K562 (cell line): Measurements from ENCODE around the gene NPIPB2. TPM values are rescaled to one million over a fixed set of nuclear protein-coding genes. Genes with fewer than 3 reads are reported as not detected.
A peak's percentile ranks its signal among the peaks of the same experiment; 100 is the strongest.

Experiments used
- BRD9 ChIP-seq: fragments of 450-650 bp; IDR thresholded peaks from 2 replicates; pipeline ENCODE4 v1.6.1; 2018; ENCODE audit warnings: low read depth; ENCODE audit not compliant: partially characterized antibody
- C11orf30 ChIP-seq: fragments of 450-650 bp; IDR thresholded peaks from 2 replicates; pipeline ENCODE4 v1.6.1; 2016; ENCODE audit warnings: low read depth, mild to moderate bottlenecking
- E4F1 ChIP-seq: fragments of 250-450 bp; sonication (Bioruptor Pico); IDR thresholded peaks from 2 replicates; pipeline ENCODE4 v1.5.0; 2021; ENCODE audit warnings: mild to moderate bottlenecking, borderline replicate concordance
- EHMT2 ChIP-seq: fragments of 450-650 bp; IDR thresholded peaks from 2 replicates; pipeline ENCODE4 v1.6.1; 2018; ENCODE audit warnings: antibody characterized with exemption
- FOXM1 ChIP-seq, 2 experiments: fragments of 450-650 bp in 1 of 2; sonication (generic) in 1 of 2; formaldehyde crosslinking in 1 of 2; IDR thresholded peaks; 2 replicates each; pipeline versions ENCODE4 v1.6.1 to v1.9.0; 2017 to 2022; ENCODE audit warnings: low read depth in 2 of 2, mild to moderate bottlenecking in 2 of 2, missing genetic modification reagents in 1 of 2, moderate library complexity in 1 of 2
- GTF2A2 ChIP-seq: IDR thresholded peaks from 2 replicates; pipeline ENCODE4 v1.6.1; 2016; ENCODE audit warnings: mild to moderate bottlenecking, missing genetic modification characterization, missing compliant biosample characterization
- HDAC2 ChIP-seq: fragments of 450-650 bp; IDR thresholded peaks from 2 replicates; pipeline ENCODE4 v1.6.1; 2016; ENCODE audit warnings: mild to moderate bottlenecking
- HNRNPLL ChIP-seq: fragments of 200-400 bp; formaldehyde crosslinking; IDR thresholded peaks from 2 replicates; pipeline ENCODE4 v1.6.1; 2017; ENCODE audit warnings: low read length, low read depth, mild to moderate bottlenecking; ENCODE audit not compliant: poor library complexity, severe bottlenecking
- IRF2 ChIP-seq: sonication (generic); formaldehyde crosslinking; IDR thresholded peaks from 2 replicates; pipeline ENCODE4 v1.8.1; 2022; ENCODE audit warnings: mild to moderate bottlenecking, missing genetic modification reagents
- MAFF ChIP-seq: IDR thresholded peaks from 2 replicates; pipeline ENCODE4 v1.6.1; 2012; ENCODE audit warnings: low read length, improper control_type of control experiment
- MAFK ChIP-seq: IDR thresholded peaks from 2 replicates; pipeline ENCODE4 v1.6.1; 2011; ENCODE audit warnings: low read length, improper control_type of control experiment
- NFXL1 ChIP-seq: fragments of 450-650 bp; formaldehyde crosslinking; IDR thresholded peaks from 2 replicates; pipeline ENCODE4 v1.4.0; 2021; ENCODE audit warnings: mild to moderate bottlenecking
- NRF1 ChIP-seq, 2 experiments: fragments of 450-650 bp; IDR thresholded peaks in 1 of 2; conservative IDR thresholded peaks in 1 of 2; 2 replicates each; pipeline ENCODE4 v1.6.1; 2014; ENCODE audit warnings: mild to moderate bottlenecking in 2 of 2
- SMARCE1 ChIP-seq: fragments of 450-650 bp; IDR thresholded peaks from 2 replicates; pipeline ENCODE4 v1.7.1; 2016; ENCODE audit warnings: mild to moderate bottlenecking
- STAT5A ChIP-seq: IDR thresholded peaks from 2 replicates; pipeline ENCODE4 v1.6.1; 2012; ENCODE audit warnings: low read length, inconsistent platforms, borderline replicate concordance
- TCFL5 ChIP-seq: fragments of 250-450 bp; sonication (Bioruptor Pico); conservative IDR thresholded peaks from 2 replicates; pipeline ENCODE4 v1.6.1; 2021; ENCODE audit warnings: mild to moderate bottlenecking, moderate library complexity, matching md5 sums
- USF2 ChIP-seq: sonication (generic); formaldehyde crosslinking; IDR thresholded peaks from 2 replicates; pipeline ENCODE4 v1.5.0; 2020; ENCODE audit warnings: missing genetic modification reagents
- ZC3H4 ChIP-seq: sonication (generic); formaldehyde crosslinking; IDR thresholded peaks from 2 replicates; pipeline ENCODE4 v1.9.0; 2021; ENCODE audit warnings: missing genetic modification reagents, borderline replicate concordance
- ZNF224 ChIP-seq: sonication (generic); formaldehyde crosslinking; IDR thresholded peaks from 2 replicates; pipeline ENCODE4 v1.8.0; 2022; ENCODE audit warnings: mild to moderate bottlenecking, missing genetic modification reagents
- ZNF316 ChIP-seq: fragments of 450-650 bp; IDR thresholded peaks from 2 replicates; pipeline ENCODE4 v1.6.1; 2016
- ZNF384 ChIP-seq: IDR thresholded peaks from 2 replicates; pipeline ENCODE4 v1.6.1; 2012; ENCODE audit warnings: low read depth, low read length, improper control_type of control experiment
- ZNF551 ChIP-seq: fragments of 250-450 bp; sonication (Bioruptor Pico); IDR thresholded peaks from 2 replicates; pipeline ENCODE4 v1.5.0; 2021; ENCODE audit warnings: mild to moderate bottlenecking, moderate library complexity
- ZSCAN29 ChIP-seq: fragments of 450-650 bp; IDR thresholded peaks from 2 replicates; pipeline ENCODE4 v1.6.1; 2017
- polyA plus RNA-seq, 8 experiments: library from polyadenylated mRNA; depleted of rRNA in 4 of 8; stranded (reverse) in 5 of 8; unstranded in 3 of 8; fragments of >200 nt; fragmentation: Nextera tagmentation in 2 of 8; fragmentation: Illumina TruSeq in 1 of 8; extraction: Ambion mirVana in 2 of 8; extraction: Trizol in 1 of 8; gene quantifications; 2 replicates each; pipeline versions ENCODE4 v1.2.1 to v1.2.3, GENCODE V29; 2011 to 2014; ENCODE audit warnings: inconsistent platforms in 1 of 8, missing spikeins in 1 of 8
- total RNA-seq, 7 experiments: library from RNA; depleted of rRNA in 6 of 7; stranded (reverse); fragments of >200 nt in 6 of 7; fragmentation: Illumina TruSeq in 2 of 7; extraction: Trizol in 2 of 7; gene quantifications; 2 replicates each; pipeline versions ENCODE4 v1.2.1 to v1.2.3, GENCODE V29; 2011 to 2021; ENCODE audit warnings: low replicate concordance in 1 of 7
- TF ChIP-seq, protein P1 (sequence below): fragments of 250-450 bp; sonication (Bioruptor Pico); IDR thresholded peaks from 2 replicates; pipeline ENCODE4 v1.4.0; 2020

Gene NPIPB2
- total and polyA plus RNA-seq, 9 of the 15 experiments (the other 6 are each of a cell fraction or from before 2014, with no cell fraction given) = 0.21 to 2.9 (median 1.6) TPM; not detected in 1

DNA sequence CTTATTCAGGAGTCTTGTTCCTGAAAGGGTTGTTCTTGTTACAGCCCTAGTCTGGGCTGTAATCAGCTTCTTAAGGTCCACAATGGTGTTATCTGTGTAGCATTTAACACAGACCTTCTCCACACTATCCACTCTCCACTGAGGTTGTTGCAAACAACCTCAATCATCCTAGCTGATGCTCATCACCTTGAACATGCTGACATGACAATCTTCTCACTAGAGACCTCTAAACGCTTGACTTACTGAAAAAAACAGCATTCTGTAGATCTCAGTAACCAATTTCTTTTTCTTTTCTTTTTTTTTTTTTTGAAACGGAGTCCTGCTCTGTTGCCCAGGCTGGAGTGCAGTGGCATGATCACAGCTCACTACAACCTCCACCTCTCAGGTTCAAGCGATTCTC lies 26.7 kb upstream of the NPIPB2 start (continued):
- TF ChIP-seq ZNF551 (CRISPR knock-in tag) (no peak), ZNF384 (no peak), ZC3H4 (no peak), SMARCE1 (no peak), E4F1 (CRISPR knock-in tag) (no peak), HDAC2 (no peak), NFXL1 (CRISPR knock-in tag) (no peak), EHMT2 (no peak), ZSCAN29 (no peak), ZNF224 (CRISPR knock-in tag) (no peak), MAFK (peak; percentile 67; the same call in 1 of the 2 replicates), STAT5A (no peak), GTF2A2 (tag) (no peak), NRF1 (conservative IDR thresholded peaks at IDR 0.05 in 1 of 2, IDR thresholded peaks at IDR 0.05 in 1 of 2) (no peak), BRD9 (no peak), USF2 (CRISPR knock-in tag) (no peak), FOXM1 (IDR thresholded peaks at IDR 0.05; ENCODE audit: low read depth) (no peak), FOXM1 (CRISPR knock-in tag; IDR thresholded peaks at IDR 0.05; ENCODE audit: low read depth) (no peak), IRF2 (no peak), HNRNPLL (no peak), MAFF (peak; percentile 62; the same call in 1 of the 2 replicates), TCFL5 (CRISPR knock-in tag) (no peak), C11orf30 (peak; percentile 86), ZNF316 (peak; percentile 96)
- TF ChIP-seq, protein P1, sequence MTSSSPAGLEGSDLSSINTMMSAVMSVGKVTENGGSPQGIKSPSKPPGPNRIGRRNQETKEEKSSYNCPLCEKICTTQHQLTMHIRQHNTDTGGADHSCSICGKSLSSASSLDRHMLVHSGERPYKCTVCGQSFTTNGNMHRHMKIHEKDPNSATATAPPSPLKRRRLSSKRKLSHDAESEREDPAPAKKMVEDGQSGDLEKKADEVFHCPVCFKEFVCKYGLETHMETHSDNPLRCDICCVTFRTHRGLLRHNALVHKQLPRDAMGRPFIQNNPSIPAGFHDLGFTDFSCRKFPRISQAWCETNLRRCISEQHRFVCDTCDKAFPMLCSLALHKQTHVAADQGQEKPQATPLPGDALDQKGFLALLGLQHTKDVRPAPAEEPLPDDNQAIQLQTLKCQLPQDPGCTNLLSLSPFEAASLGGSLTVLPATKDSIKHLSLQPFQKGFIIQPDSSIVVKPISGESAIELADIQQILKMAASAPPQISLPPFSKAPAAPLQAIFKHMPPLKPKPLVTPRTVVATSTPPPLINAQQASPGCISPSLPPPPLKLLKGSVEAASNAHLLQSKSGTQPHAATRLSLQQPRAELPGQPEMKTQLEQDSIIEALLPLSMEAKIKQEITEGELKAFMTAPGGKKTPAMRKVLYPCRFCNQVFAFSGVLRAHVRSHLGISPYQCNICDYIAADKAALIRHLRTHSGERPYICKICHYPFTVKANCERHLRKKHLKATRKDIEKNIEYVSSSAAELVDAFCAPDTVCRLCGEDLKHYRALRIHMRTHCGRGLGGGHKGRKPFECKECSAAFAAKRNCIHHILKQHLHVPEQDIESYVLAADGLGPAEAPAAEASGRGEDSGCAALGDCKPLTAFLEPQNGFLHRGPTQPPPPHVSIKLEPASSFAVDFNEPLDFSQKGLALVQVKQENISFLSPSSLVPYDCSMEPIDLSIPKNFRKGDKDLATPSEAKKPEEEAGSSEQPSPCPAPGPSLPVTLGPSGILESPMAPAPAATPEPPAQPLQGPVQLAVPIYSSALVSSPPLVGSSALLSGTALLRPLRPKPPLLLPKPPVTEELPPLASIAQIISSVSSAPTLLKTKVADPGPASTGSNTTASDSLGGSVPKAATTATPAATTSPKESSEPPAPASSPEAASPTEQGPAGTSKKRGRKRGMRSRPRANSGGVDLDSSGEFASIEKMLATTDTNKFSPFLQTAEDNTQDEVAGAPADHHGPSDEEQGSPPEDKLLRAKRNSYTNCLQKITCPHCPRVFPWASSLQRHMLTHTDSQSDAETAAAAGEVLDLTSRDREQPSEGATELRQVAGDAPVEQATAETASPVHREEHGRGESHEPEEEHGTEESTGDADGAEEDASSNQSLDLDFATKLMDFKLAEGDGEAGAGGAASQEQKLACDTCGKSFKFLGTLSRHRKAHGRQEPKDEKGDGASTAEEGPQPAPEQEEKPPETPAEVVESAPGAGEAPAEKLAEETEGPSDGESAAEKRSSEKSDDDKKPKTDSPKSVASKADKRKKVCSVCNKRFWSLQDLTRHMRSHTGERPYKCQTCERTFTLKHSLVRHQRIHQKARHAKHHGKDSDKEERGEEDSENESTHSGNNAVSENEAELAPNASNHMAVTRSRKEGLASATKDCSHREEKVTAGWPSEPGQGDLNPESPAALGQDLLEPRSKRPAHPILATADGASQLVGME (CRISPR knock-in tag) = no peak
